K562 (cell line): ENCODE results near the gene FTSJ3. TPM values are rescaled to one million over a fixed set of nuclear protein-coding genes. Genes with fewer than 3 reads are reported as not detected.

ENCODE experiments used
- ATF7 ChIP-seq: fragments of 450-650 bp; IDR thresholded peaks from 2 replicates; pipeline ENCODE4 v1.7.1; 2014; ENCODE audit warnings: mild to moderate bottlenecking, moderate library complexity
- BACH1 ChIP-seq: fragments of 200-800 bp; sonication (Bioruptor generic); IDR thresholded peaks from 2 replicates; pipeline ENCODE4 v1.6.1; 2016; ENCODE audit warnings: missing genetic modification characterization, missing compliant biosample characterization
- DACH1 ChIP-seq: fragments of 450-650 bp; IDR thresholded peaks from 2 replicates; pipeline ENCODE4 v1.6.1; 2018; ENCODE audit not compliant: partially characterized antibody
- DNMT1 ChIP-seq: fragments of 450-650 bp; IDR thresholded peaks from 2 replicates; pipeline ENCODE4 v1.6.1; 2016; ENCODE audit warnings: antibody characterized with exemption, mild to moderate bottlenecking
- DPF2 ChIP-seq: fragments of 450-650 bp; IDR thresholded peaks from 2 replicates; pipeline ENCODE4 v1.6.1; 2016
- E2F4 ChIP-seq: sonication (generic); formaldehyde crosslinking; IDR thresholded peaks from 2 replicates; pipeline ENCODE4 v1.8.0; 2022; ENCODE audit warnings: mild to moderate bottlenecking, low read depth, missing genetic modification reagents
- ELF4 ChIP-seq: fragments of 450-650 bp; formaldehyde crosslinking; IDR thresholded peaks from 2 replicates; pipeline ENCODE4 v1.4.0; 2022; ENCODE audit warnings: missing genetic modification characterization
- HDAC8 ChIP-seq: fragments of 450-650 bp; IDR thresholded peaks from 2 replicates; pipeline ENCODE4 v1.6.1; 2016; ENCODE audit warnings: mild to moderate bottlenecking, missing genetic modification characterization, moderate library complexity, missing compliant biosample characterization
- MCM7 ChIP-seq, 2 experiments: fragments of 450-650 bp; IDR thresholded peaks; 2 replicates each; pipeline ENCODE4 v1.6.1; 2016 to 2018
- POLR2A ChIP-seq: fragments of 450-650 bp; conservative IDR thresholded peaks from 2 replicates; pipeline ENCODE4 v1.6.1; 2016
- POLR2G ChIP-seq: fragments of 200-400 bp; formaldehyde crosslinking; IDR thresholded peaks from 2 replicates; pipeline ENCODE4 v1.6.1; 2017; ENCODE audit warnings: low read depth, mild to moderate bottlenecking, antibody characterized with exemption, low read length, moderate library complexity
- POLR3A ChIP-seq: IDR thresholded peaks from 2 replicates; pipeline ENCODE4 v1.6.1; 2011; ENCODE audit warnings: borderline replicate concordance, mild to moderate bottlenecking, moderate library complexity; ENCODE audit not compliant: insufficient read length, insufficient read depth; ENCODE audit errors: extremely low read depth
- RCOR1 ChIP-seq, 2 experiments: IDR thresholded peaks; 2 replicates each; pipeline ENCODE4 v1.6.1; 2012; ENCODE audit warnings: low read depth in 2 of 2, low read length in 2 of 2, borderline replicate concordance in 1 of 2, improper control_type of control experiment in 1 of 2
- RFX1 ChIP-seq: fragments of 450-650 bp; IDR thresholded peaks from 2 replicates; pipeline ENCODE4 v1.6.1; 2016; ENCODE audit warnings: mild to moderate bottlenecking, moderate library complexity
- SIN3A ChIP-seq, 2 experiments: fragments of 150-350 bp in 1 of 2; IDR thresholded peaks; 2 replicates each; pipeline ENCODE4 v1.6.1; 2011 to 2016; ENCODE audit warnings: borderline replicate concordance in 2 of 2, low read depth in 2 of 2, low read length in 2 of 2, mild to moderate bottlenecking in 2 of 2, moderate library complexity in 2 of 2; ENCODE audit not compliant: control insufficient read depth in 1 of 2
- SRF ChIP-seq, 2 experiments: fragments of 250-450, 450-650 bp in 1 of 2; sonication (Bioruptor Pico) in 1 of 2; sonication (generic) in 1 of 2; formaldehyde crosslinking; IDR thresholded peaks; 2 replicates each; pipeline versions ENCODE4 v1.5.0 to v1.5.1; 2020 to 2022; ENCODE audit warnings: mild to moderate bottlenecking in 1 of 2, missing genetic modification reagents in 1 of 2
- TAF1 ChIP-seq: IDR thresholded peaks from 2 replicates; pipeline ENCODE4 v1.6.1; 2011; ENCODE audit warnings: mild to moderate bottlenecking, low read length, moderate library complexity; ENCODE audit not compliant: insufficient read depth, control insufficient read depth, severe bottlenecking; ENCODE audit errors: extremely low read depth
- TAF7 ChIP-seq: fragments of 450-650 bp; IDR thresholded peaks from 2 replicates; pipeline ENCODE4 v1.6.1; 2016; ENCODE audit warnings: missing genetic modification characterization, missing compliant biosample characterization
- ZBTB12 ChIP-seq: fragments of 250-450 bp; sonication (Bioruptor Pico); IDR thresholded peaks from 2 replicates; pipeline ENCODE4 v1.4.0; 2020
- ZBTB17 ChIP-seq: fragments of 450-650 bp; formaldehyde crosslinking; IDR thresholded peaks from 2 replicates; pipeline ENCODE4 v1.4.0; 2020; ENCODE audit warnings: mild to moderate bottlenecking
- ZEB2 ChIP-seq: fragments of 450-650 bp; IDR thresholded peaks from 2 replicates; pipeline ENCODE4 v1.6.1; 2016
- ZNF197 ChIP-seq: fragments of 200-800 bp; sonication (Bioruptor generic); IDR thresholded peaks from 2 replicates; pipeline ENCODE4 v1.6.1; 2016; ENCODE audit warnings: low read depth, missing genetic modification characterization, missing compliant biosample characterization
- ZNF511 ChIP-seq: sonication (generic); formaldehyde crosslinking; IDR thresholded peaks from 2 replicates; pipeline ENCODE4 v1.8.0; 2022; ENCODE audit warnings: mild to moderate bottlenecking, missing genetic modification reagents
- ZSCAN29 ChIP-seq: fragments of 450-650 bp; IDR thresholded peaks from 2 replicates; pipeline ENCODE4 v1.6.1; 2017
- polyA plus RNA-seq, 8 experiments: library from polyadenylated mRNA; depleted of rRNA in 4 of 8; stranded (reverse) in 5 of 8; unstranded in 3 of 8; fragments of >200 nt; fragmentation: Nextera tagmentation in 2 of 8; fragmentation: Illumina TruSeq in 1 of 8; extraction: Ambion mirVana in 2 of 8; extraction: Trizol in 1 of 8; gene quantifications; 2 replicates each; pipeline versions ENCODE4 v1.2.1 to v1.2.3, GENCODE V29; 2011 to 2014; ENCODE audit warnings: inconsistent platforms in 1 of 8, missing spikeins in 1 of 8
- total RNA-seq, 7 experiments: library from RNA; depleted of rRNA in 6 of 7; stranded (reverse); fragments of >200 nt in 6 of 7; fragmentation: Illumina TruSeq in 2 of 7; extraction: Trizol in 2 of 7; gene quantifications; 2 replicates each; pipeline versions ENCODE4 v1.2.1 to v1.2.3, GENCODE V29; 2011 to 2021; ENCODE audit warnings: low replicate concordance in 1 of 7
- TF ChIP-seq, protein P1 (sequence below): fragments of 450-650 bp; IDR thresholded peaks from 2 replicates; pipeline ENCODE4 v1.6.1; 2017; ENCODE audit warnings: antibody characterized with exemption

Gene FTSJ3
- total and polyA plus RNA-seq, 9 of the 15 experiments (the other 6 are each of a cell fraction or from before 2014, with no cell fraction given), result 18.0 to 65.6 (median 52.4) TPM

DNA sequence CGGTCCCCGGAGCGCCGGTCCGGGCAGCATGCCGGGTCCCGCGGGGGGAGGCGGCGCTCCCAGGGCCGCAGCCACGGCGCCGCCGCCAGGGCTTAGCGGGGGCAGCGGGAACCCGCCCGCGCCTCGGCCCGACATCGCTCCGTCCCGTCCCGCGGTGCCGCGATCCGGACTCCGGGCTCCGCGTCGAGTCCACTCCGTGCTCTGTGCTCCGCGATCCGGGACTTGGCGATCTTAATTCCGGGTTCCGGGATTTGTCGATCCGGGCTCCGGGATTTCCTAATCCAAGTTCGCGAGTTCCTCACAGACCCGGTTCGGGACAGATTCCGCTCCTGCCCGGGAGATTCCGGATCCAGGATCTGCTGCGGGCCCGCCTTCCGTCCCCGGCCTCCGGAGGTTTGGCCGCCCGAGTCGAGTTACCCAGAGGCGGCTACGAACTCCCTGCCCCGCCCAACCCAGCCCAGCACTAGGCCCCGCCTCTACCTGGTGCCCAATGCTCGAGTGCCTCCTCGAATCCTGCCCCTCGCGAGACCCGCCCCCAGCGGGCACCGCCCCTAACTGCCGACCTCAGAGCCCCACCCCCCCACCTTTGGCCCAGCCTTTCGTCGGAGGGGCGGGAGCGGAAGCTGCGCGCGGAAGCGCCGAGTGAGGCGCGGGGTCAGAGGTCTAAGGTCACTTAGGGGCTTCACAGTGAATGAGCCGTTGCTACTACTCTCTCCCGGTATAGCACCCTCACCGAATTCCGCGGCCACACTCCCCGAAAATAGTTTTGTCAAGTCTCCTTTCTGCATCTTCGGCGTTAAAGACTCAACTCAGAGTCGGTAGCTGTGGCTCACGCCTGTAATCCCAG lies 15.3 kb upstream of the FTSJ3 start, which contains the start of gene SMARCD2 (continued):
- TF ChIP-seq ZEB2, result no peak; the same call in 1 of the 2 replicates
- no peak for TF ChIP-seq POLR3A
- TF ChIP-seq ZBTB12 (CRISPR knock-in tag), result no peak
- peak; percentile 87; the same call in 1 of the 2 replicates for TF ChIP-seq ELF4 (CRISPR knock-in tag)
- peak; percentile 72 for TF ChIP-seq TAF1
- peak; percentile 81; the same call in 1 of the 2 replicates for TF ChIP-seq DNMT1
- peak; percentile 69; the same call in 1 of the 2 replicates for TF ChIP-seq ZBTB17 (CRISPR knock-in tag)
- peak; percentile 90 for TF ChIP-seq POLR2G
- TF ChIP-seq RFX1, result no peak
- TF ChIP-seq, protein P1, sequence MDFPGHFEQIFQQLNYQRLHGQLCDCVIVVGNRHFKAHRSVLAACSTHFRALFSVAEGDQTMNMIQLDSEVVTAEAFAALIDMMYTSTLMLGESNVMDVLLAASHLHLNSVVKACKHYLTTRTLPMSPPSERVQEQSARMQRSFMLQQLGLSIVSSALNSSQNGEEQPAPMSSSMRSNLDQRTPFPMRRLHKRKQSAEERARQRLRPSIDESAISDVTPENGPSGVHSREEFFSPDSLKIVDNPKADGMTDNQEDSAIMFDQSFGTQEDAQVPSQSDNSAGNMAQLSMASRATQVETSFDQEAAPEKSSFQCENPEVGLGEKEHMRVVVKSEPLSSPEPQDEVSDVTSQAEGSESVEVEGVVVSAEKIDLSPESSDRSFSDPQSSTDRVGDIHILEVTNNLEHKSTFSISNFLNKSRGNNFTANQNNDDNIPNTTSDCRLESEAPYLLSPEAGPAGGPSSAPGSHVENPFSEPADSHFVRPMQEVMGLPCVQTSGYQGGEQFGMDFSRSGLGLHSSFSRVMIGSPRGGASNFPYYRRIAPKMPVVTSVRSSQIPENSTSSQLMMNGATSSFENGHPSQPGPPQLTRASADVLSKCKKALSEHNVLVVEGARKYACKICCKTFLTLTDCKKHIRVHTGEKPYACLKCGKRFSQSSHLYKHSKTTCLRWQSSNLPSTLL, result no peak
- TF ChIP-seq HDAC8 (tag), result no peak; the same call in 1 of the 2 replicates
- peak; percentile 75 to 89; a peak in 3 of 4 replicates for TF ChIP-seq SIN3A (IDR thresholded peaks at IDR 0.05; ENCODE audit: borderline replicate concordance in 2 of 2, control insufficient read depth in 1 of 2, low read depth in 2 of 2, low read length in 2 of 2)
- TF ChIP-seq RCOR1 (IDR thresholded peaks at IDR 0.05; ENCODE audit: borderline replicate concordance in 1 of 2, low read depth in 2 of 2, low read length in 2 of 2), result peak; percentile 39 to 86; a peak in 3 of 4 replicates
- no peak for TF ChIP-seq BACH1 (tag)
- peak; percentile 84 for TF ChIP-seq ATF7
- TF ChIP-seq ZNF197 (CRISPR knock-in tag), result 0 out of 2 replicates have a peak, but pooled peaks have one; percentile 65
- peak in 1 of 2 experiments; percentile 64; a peak in 3 of 4 replicates for TF ChIP-seq SRF (CRISPR knock-in tag; IDR thresholded peaks at IDR 0.05)
- TF ChIP-seq DACH1, result no peak
- peak; percentile 81 for TF ChIP-seq TAF7 (tag)
- no peak for TF ChIP-seq E2F4 (CRISPR knock-in tag)
- peak; percentile 66 for TF ChIP-seq ZNF511 (CRISPR knock-in tag)
- peak; percentile 69; the same call in 1 of the 2 replicates for TF ChIP-seq DPF2
- no peak for TF ChIP-seq MCM7 (IDR thresholded peaks at IDR 0.05)
- peak; percentile 98 for TF ChIP-seq ZSCAN29
- TF ChIP-seq POLR2A, result peak; percentile 89
